ENCODE data around the gene MSX2.

MSX2 gene

DNA sequence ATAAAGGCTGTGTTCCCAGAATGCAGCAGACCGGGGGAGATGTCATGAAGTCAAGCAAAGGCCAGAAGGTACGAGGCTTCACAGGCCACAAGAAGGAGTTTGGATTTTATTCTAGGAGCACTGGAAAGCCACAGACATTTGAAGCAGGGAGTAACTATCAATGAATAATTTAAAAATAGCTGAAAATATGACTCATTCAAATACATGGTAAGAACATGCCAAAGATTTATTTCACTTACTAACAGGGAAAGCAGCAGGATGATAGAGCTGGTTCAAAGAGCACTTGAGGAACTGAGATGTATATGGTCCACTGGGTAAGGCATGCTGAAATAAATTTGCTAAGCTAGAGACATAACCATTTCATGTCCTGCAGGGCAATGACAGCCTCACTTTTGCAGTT is 53.2 kb downstream of the MSX2 start:
- no peak for DNase-seq

All from right forelimb (tissue), 1 donor.